Measurements from ENCODE around the gene PPP4R3C.
"Not testable (repeated sequence)": the region's sequence is repeated elsewhere in the genome, so short reads cannot be mapped to it uniquely, and the experiment has no call there.

The PPP4R3C gene

GRCh38 chrX:27463187-27463586 lies at the start of gene PPP4R3C:
TSS of gene PPP4R3C (minus strand) at chrX:27463341. CDS start at chrX:27463296, 45 bp downstream.
- no peaks in the 10 kb centered on the region for H3K36me3 Mint-ChIP-seq

DNA sequence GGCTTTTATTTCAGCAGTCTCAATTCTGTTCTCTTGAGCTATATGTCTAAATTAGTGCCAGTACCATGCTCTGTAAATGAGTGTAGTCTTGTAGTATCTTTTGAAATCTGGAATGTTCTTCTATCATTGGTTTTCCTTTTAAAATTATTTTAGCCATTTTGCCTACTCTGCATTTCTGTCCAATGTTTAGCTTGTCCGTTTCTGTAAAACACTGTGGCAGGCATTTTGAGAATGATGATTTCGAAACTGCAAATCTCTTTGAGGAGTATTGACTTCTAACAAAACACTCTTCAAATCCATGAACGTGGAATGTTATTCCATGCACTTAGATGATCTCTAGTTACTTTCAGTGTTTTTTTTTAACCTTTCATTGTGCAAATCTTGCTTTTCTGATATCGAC lies 28.3 kb upstream of the PPP4R3C start:
- no peak overlapping the region for H3K27ac Mint-ChIP-seq
- no peaks in the 10 kb centered on the region for H3K36me3 Mint-ChIP-seq
- no peaks in the 10 kb centered on the region for H3K9me3 Mint-ChIP-seq (ENCODE audit: low read depth)
- H3K4me3 Mint-ChIP-seq, result no peak overlapping the region
- H3K4me1 Mint-ChIP-seq (ENCODE audit: low read depth), result no peaks in the 10 kb centered on the region
- no peaks in the 10 kb centered on the region for H3K27me3 Mint-ChIP-seq

More at GRCh38 chrX:27463187-27463586, at the start of gene PPP4R3C:
- Mint-ChIP-seq H3K4me1 (ENCODE audit: low read depth) (no peaks in the 10 kb centered on the region), H3K27ac (no peak within 1 kb of the TSS), H3K4me3 (no peak within 1 kb of the TSS), H3K9me3 (ENCODE audit: low read depth) (peaks cover 7% of the 10 kb centered on the region), H3K27me3 (no peaks in the 10 kb centered on the region)

GRCh38 chrX:27466051-27466450 lies 2.9 kb upstream of the PPP4R3C start:
- H3K36me3 Mint-ChIP-seq, result no peaks in the 10 kb centered on the region
- no peaks in the 10 kb centered on the region for H3K4me1 Mint-ChIP-seq (ENCODE audit: low read depth)
- no peak overlapping the region for H3K27ac Mint-ChIP-seq
- H3K27me3 Mint-ChIP-seq, result no peaks in the 10 kb centered on the region
- peaks cover 7% of the 10 kb centered on the region for H3K9me3 Mint-ChIP-seq (ENCODE audit: low read depth)
- no peak overlapping the region for H3K4me3 Mint-ChIP-seq

DNA sequence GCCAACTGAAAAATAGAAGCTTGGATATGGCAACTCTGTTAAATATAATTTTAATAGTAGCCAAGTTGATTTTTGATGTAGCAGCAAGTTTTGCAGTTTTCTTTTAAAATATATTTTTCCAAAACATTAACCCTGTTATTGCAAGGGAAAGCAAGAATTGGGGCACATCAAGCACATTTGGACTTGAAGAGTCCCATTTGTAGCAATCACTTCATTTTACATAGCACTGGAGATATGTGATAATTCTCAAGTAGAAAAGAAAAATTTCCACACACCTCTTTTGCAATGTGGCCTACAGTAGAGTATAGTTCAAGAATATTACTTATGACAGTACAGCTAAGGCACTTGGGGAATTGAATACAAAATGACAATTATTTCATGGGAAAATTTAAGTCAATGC lies 1.9 kb upstream of the PPP4R3C start:
- H3K4me3 Mint-ChIP-seq, result no peak overlapping the region
- H3K36me3 Mint-ChIP-seq, result no peaks in the 10 kb centered on the region
- no peaks in the 10 kb centered on the region for H3K4me1 Mint-ChIP-seq (ENCODE audit: low read depth)
- H3K9me3 Mint-ChIP-seq (ENCODE audit: low read depth), result peaks cover 7% of the 10 kb centered on the region
- H3K27me3 Mint-ChIP-seq, result no peaks in the 10 kb centered on the region
- no peak overlapping the region for H3K27ac Mint-ChIP-seq

- H3K9me3 Mint-ChIP-seq (ENCODE audit: low read depth); H3K36me3 Mint-ChIP-seq; H3K27me3 Mint-ChIP-seq; H3K4me3 Mint-ChIP-seq; H3K27ac Mint-ChIP-seq; H3K4me1 Mint-ChIP-seq (ENCODE audit: low read depth): not testable (repeated sequence)
Observed at GRCh38 chrX:27459129-27459528, 4.0 kb downstream of the PPP4R3C start.

DNA sequence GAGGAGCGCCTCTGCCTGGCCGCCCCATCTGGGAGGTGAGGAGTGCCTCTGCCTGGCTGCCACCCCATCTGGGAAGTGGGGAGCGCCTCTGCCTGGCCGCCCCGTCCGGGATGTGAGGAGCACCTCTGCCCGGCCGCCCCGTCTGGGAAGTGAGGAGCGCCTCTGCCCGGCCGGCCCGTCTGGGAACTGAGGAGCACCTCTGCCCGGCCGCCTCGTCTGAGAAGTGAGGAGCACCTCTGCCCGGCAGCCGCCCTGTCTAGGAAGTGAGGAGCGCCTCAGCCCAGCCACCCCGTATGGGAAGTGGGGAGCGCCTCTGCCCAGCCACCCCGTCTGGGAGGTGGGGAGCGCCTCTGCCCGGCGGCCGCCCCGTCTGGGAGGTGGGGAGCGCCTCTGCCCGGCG lies 4.6 kb downstream of the PPP4R3C start:
- H3K4me1 Mint-ChIP-seq (ENCODE audit: low read depth); H3K4me3 Mint-ChIP-seq; H3K27ac Mint-ChIP-seq; H3K9me3 Mint-ChIP-seq (ENCODE audit: low read depth); H3K27me3 Mint-ChIP-seq; H3K36me3 Mint-ChIP-seq: not testable (repeated sequence)

GRCh38 chrX:27451324-27451723 lies 11.8 kb downstream of the PPP4R3C start:
- H3K4me3 Mint-ChIP-seq, result no peak overlapping the region
- no peaks in the 10 kb centered on the region for H3K36me3 Mint-ChIP-seq
- H3K27ac Mint-ChIP-seq, result no peak overlapping the region
- H3K9me3 Mint-ChIP-seq (ENCODE audit: low read depth), result no peaks in the 10 kb centered on the region
- H3K27me3 Mint-ChIP-seq, result no peaks in the 10 kb centered on the region
- H3K4me1 Mint-ChIP-seq (ENCODE audit: low read depth), result no peaks in the 10 kb centered on the region

DNA sequence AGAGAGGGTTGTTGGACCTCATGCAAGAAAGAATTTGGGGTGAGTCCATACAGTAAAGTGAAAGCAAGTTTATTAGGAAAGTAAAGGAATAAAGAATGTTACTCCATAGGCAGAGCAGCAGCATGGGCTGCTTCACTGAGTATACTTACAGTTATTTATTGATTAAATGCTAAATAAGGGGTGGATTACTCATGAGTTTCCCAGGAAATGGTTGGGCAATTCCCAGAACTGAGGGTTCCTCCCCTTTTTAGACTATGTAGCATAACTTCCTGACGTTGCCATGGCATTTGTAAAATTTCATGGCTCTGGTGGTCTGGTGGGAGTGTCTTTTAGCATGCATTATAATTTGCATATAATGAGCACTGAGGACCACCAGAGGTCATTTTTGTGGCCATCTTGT lies 16.7 kb downstream of the PPP4R3C start:
- Mint-ChIP-seq H3K27ac (no peak overlapping the region), H3K4me3 (no peak overlapping the region), H3K4me1 (ENCODE audit: low read depth) (no peaks in the 10 kb centered on the region), H3K36me3 (no peaks in the 10 kb centered on the region), H3K27me3 (no peaks in the 10 kb centered on the region), H3K9me3 (ENCODE audit: low read depth) (no peaks in the 10 kb centered on the region)

DNA sequence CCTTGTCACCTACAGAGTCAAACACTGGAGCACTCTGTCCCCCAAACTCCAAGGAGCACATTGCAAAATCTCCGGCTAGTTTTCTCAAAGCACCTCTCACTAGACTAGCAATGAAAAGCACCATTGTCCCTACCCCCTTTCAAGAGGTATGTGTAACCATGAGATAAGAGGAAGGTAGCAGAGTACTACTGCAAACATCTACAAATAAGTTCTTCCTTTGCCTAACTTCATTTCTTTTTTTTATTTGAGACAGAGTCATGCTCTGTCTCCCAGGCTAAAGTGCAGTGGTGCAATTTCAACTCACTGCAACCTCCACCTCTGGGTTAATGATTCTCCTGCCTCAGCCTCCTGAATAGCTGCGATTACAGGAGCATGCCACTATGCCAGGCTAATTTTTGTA lies 17.7 kb downstream of the PPP4R3C start:
- Mint-ChIP-seq H3K9me3 (ENCODE audit: low read depth) (no peaks in the 10 kb centered on the region), H3K36me3 (no peaks in the 10 kb centered on the region), H3K27ac (no peak overlapping the region), H3K27me3 (no peaks in the 10 kb centered on the region), H3K4me3 (no peak overlapping the region), H3K4me1 (ENCODE audit: low read depth) (no peaks in the 10 kb centered on the region)

- no peaks in the 10 kb centered on the region for H3K9me3 Mint-ChIP-seq (ENCODE audit: low read depth)
- no peaks in the 10 kb centered on the region for H3K36me3 Mint-ChIP-seq
- H3K27me3 Mint-ChIP-seq, result no peaks in the 10 kb centered on the region
- H3K4me1 Mint-ChIP-seq (ENCODE audit: low read depth), result no peaks in the 10 kb centered on the region
- H3K27ac Mint-ChIP-seq, result no peak overlapping the region
- no peak overlapping the region for H3K4me3 Mint-ChIP-seq
Observed at GRCh38 chrX:27444093-27444908, 18.8 kb downstream of the PPP4R3C start.

GRCh38 chrX:27442392-27442791 lies 20.7 kb downstream of the PPP4R3C start:
- H3K27ac Mint-ChIP-seq; H3K4me3 Mint-ChIP-seq; H3K36me3 Mint-ChIP-seq; H3K9me3 Mint-ChIP-seq (ENCODE audit: low read depth); H3K4me1 Mint-ChIP-seq (ENCODE audit: low read depth); H3K27me3 Mint-ChIP-seq: not testable (repeated sequence)

DNA sequence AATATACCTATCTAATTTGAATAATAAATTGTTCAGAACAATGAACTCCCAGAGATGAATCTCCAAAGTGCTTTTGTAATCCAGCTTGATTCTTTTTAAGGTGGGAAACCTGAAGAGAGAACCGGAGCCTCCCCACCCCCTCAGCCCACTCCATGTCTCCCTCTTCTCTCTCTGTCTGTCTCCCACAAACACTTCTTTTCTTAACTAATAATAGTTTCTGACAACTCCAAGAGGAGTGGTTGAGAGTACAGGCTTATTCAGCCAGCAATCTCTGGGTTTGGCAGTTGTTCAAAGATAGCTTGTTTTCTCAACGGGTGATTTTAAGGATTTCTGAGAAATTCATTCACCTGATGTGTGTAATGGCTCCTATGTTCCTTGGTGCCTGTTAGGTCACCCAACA lies 23.4 kb downstream of the PPP4R3C start:
- H3K36me3 Mint-ChIP-seq, result no peaks in the 10 kb centered on the region
- H3K27me3 Mint-ChIP-seq, result no peaks in the 10 kb centered on the region
- no peak overlapping the region for H3K27ac Mint-ChIP-seq
- H3K9me3 Mint-ChIP-seq (ENCODE audit: low read depth), result no peaks in the 10 kb centered on the region
- no peak overlapping the region for H3K4me3 Mint-ChIP-seq
- no peaks in the 10 kb centered on the region for H3K4me1 Mint-ChIP-seq (ENCODE audit: low read depth)

DNA sequence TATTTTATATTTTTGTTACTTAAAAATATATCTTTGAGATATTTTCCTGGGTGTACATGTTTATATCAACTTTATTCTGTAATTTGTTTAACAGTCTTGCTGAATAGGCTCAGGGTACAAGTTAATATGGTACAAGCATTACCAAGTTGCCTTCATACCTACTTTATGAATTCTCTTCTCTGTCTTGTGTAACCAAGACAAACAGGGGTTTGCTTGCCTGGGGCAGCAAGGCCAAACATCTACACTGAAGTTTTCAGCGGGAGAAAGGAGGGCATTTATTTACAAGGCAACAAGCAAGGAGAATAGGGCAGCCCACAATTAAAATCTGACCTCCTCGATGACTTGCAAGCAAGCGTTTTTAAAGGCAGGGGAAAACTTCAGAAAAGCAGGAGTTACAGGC lies 24.2 kb downstream of the PPP4R3C start:
- Mint-ChIP-seq H3K9me3 (ENCODE audit: low read depth) (no peaks in the 10 kb centered on the region), H3K27me3 (no peaks in the 10 kb centered on the region)

GRCh38 chrX:27435031-27435430 lies 28.1 kb downstream of the PPP4R3C start:
- no peaks in the 10 kb centered on the region for H3K36me3 Mint-ChIP-seq
- no peaks in the 10 kb centered on the region for H3K4me1 Mint-ChIP-seq (ENCODE audit: low read depth)
- no peaks in the 10 kb centered on the region for H3K9me3 Mint-ChIP-seq (ENCODE audit: low read depth)
- no peak overlapping the region for H3K27ac Mint-ChIP-seq
- no peak overlapping the region for H3K4me3 Mint-ChIP-seq
- H3K27me3 Mint-ChIP-seq, result no peaks in the 10 kb centered on the region

More for the DNA sequence above, 24.2 kb downstream of the PPP4R3C start:
- Mint-ChIP-seq H3K36me3 (no peaks in the 10 kb centered on the region), H3K27ac (no peak overlapping the region), H3K4me3 (no peak overlapping the region), H3K4me1 (ENCODE audit: low read depth) (no peaks in the 10 kb centered on the region)
